PC-9 (cell line): ENCODE measurements around the gene PHLDA2.
"Not testable (repeated sequence)": the region's sequence is repeated elsewhere in the genome, so short reads cannot be mapped to it uniquely, and the experiment has no call there.

ENCODE experiments used
- CTCF ChIP-seq: fragments of 200-600 bp; sonication (generic); conservative IDR thresholded peaks from 2 replicates; pipeline ENCODE4 v1.6.1; 2017; ENCODE audit warnings: mixed run types, antibody characterized with exemption, mild to moderate bottlenecking, moderate library complexity
- EZH2 ChIP-seq: fragments of 200-600 bp; sonication (generic); IDR thresholded peaks from 2 replicates; pipeline ENCODE4 v1.8.0; 2017; ENCODE audit warnings: antibody characterized with exemption, low read depth

DNA sequence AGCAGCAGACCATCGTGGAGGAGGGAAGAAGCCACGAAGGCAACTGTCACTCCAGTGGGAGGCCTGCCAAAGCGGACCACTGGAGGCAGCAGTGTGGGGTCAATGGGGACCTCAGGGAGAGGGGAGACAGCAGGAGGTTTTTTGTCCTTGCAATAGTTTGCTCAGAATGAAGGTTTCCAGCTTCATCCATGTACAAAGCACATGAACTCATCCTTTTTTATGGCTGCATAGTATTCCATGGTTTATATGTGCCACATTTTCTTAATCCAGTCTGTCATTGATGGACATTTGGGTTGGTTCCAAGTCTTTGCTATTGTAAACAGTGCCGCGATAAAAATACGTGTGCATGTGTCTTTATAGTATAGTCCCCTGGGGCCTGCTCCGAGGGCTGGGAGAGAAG, 23.9 kb downstream of the PHLDA2 start:
- TF ChIP-seq CTCF, EZH2: not testable (repeated sequence)
